ENCODE data around the gene TMEM214. TPM values are rescaled to one million over a fixed set of nuclear protein-coding genes. Genes with fewer than 3 reads are reported as not detected.

TMEM214 gene
- total and polyA plus RNA-seq, 8 donors: 17.1 to 206 (median 35.6) TPM

DNA sequence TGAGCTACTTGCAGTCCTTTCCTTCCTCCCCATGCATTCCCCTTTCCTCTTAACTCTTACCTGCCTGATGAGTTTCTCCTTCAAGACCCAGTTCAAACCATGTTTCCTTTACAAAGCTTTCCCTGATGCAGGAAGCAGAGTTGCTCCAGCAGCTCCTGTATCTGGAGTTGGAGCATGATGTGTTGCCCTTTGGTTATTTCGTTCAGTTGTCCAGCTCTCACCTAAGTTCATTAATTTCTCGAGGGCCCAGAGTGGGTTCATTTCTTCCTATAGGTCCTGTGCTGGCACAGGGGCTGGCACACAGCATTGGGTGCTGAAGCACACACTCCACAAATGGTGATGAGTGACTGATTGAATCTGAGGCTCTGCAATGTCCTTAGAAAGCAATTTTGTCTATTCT is 23.0 kb upstream of the TMEM214 start:
- H3K36me3 ChIP-seq: no peaks in the 10 kb centered on the region
- WGBS, 5 donors: 32 to 69% (median 39%) methylated on average over 2 of the region's 2 CpGs
- H3K27me3 ChIP-seq: no peaks in the 10 kb centered on the region
- no peak overlapping the region for H3K4me3 ChIP-seq
- H3K27ac ChIP-seq: no peak overlapping the region
- H3K9me3 ChIP-seq: no peaks in the 10 kb centered on the region
- TF ChIP-seq, protein P1, sequence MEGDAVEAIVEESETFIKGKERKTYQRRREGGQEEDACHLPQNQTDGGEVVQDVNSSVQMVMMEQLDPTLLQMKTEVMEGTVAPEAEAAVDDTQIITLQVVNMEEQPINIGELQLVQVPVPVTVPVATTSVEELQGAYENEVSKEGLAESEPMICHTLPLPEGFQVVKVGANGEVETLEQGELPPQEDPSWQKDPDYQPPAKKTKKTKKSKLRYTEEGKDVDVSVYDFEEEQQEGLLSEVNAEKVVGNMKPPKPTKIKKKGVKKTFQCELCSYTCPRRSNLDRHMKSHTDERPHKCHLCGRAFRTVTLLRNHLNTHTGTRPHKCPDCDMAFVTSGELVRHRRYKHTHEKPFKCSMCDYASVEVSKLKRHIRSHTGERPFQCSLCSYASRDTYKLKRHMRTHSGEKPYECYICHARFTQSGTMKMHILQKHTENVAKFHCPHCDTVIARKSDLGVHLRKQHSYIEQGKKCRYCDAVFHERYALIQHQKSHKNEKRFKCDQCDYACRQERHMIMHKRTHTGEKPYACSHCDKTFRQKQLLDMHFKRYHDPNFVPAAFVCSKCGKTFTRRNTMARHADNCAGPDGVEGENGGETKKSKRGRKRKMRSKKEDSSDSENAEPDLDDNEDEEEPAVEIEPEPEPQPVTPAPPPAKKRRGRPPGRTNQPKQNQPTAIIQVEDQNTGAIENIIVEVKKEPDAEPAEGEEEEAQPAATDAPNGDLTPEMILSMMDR (IDR thresholded peaks at IDR 0.05): no peak
- TF ChIP-seq EP300 (IDR thresholded peaks at IDR 0.05): no peak
- TF ChIP-seq POLR2A (IDR thresholded peaks at IDR 0.05): no peak
- DNase-seq: no peak
- intact Hi-C loops (cut with DNase I; ENCODE audit: low total_unique reads): no loop called here
- peaks cover 4 to 22% (median 13%) of the 10 kb centered on the region in 4 donors for H3K4me1 ChIP-seq

DNA sequence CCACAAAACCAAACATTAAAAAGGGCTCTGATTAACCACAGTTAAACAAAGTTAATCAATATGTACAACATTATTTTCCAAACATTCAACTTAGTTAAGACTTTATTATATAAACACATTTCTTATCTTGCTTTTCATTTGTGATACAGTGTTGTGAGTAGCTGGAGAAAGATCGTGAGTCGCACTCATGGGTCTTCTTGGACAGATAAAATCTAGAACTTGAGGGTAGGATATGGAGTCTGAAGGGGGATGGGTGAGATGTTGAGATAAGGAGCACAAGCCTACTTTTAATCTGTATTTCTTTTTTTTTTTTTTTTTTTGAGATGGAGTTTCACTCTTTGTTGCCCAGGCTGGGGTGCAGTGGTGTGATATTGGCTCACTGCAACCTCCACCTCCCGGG is 22.6 kb upstream of the TMEM214 start:
- no peak overlapping the region for H3K27ac ChIP-seq
- 36 to 60% (median 51%) methylated on average over 3 of the region's 3 CpGs for whole genome bisulfite sequencing, 5 donors
- peaks cover 4 to 26% (median 15%) of the 10 kb centered on the region in 4 donors for H3K4me1 ChIP-seq
- no peaks in the 10 kb centered on the region for H3K9me3 ChIP-seq
- DNase-seq: no peak
- H3K36me3 ChIP-seq: no peaks in the 10 kb centered on the region
- no peaks in the 10 kb centered on the region for H3K27me3 ChIP-seq
- no peak overlapping the region for H3K4me3 ChIP-seq
- intact Hi-C loops (cut with DNase I; ENCODE audit: low total_unique reads): no loop called here
- TF ChIP-seq, protein P1 (IDR thresholded peaks at IDR 0.05): no peak

- H3K27me3 ChIP-seq: no peaks in the 10 kb centered on the region
- no peak for DNase-seq
- 93 to 98% (median 97%) methylated on average over 4 of the region's 4 CpGs for WGBS, 5 donors
- intact Hi-C loops (cut with DNase I; ENCODE audit: low total_unique reads): no loop called here
- H3K4me1 ChIP-seq: peaks cover 0 to 44% (median 25%) of the 10 kb centered on the region in 4 donors
- TF ChIP-seq POLR2AphosphoS5 (IDR thresholded peaks at IDR 0.05): no peak
- TF ChIP-seq, protein P1 (IDR thresholded peaks at IDR 0.05): no peak
- TF ChIP-seq EP300 (IDR thresholded peaks at IDR 0.05): no peak
- TF ChIP-seq POLR2A (IDR thresholded peaks at IDR 0.05): no peak
- H3K36me3 ChIP-seq: no peaks in the 10 kb centered on the region
- H3K9me3 ChIP-seq: no peaks in the 10 kb centered on the region
- H3K4me3 ChIP-seq: no peak overlapping the region
- no peak overlapping the region for H3K27ac ChIP-seq
These were observed 19.0 kb upstream of the TMEM214 start for GRCh38 chr2:27013738-27014137.

DNA sequence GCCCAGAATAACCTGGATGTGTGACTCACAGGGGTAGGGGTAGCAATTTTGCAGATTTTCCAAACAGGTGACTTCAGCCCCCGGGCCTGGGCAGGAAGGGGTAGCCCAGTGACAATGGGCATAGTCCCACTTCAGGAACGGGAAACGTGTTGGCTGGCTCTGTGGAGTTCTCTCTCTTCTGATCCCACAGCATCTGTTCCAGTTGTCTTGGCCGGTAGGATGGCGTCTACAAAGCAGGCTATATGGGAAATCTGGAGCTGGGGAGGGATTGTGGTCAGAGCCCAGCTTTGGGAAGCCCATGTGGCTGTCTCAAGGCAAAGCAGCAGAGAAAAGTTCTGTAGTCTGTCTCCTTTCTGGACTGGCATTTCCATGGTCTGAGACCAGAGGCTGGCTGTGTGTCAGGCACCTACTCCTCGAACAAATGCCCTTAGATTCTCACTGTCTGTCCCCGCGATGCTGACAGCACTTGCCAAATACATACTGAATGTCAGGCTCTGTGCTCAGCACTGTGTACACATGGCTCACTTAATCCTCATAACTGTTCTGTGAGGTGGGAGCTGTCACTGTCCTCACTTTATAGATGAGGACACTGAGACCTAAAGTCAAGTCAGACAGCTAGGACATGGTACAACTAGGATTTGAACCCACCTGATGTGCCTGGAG is 17.9 kb upstream of the TMEM214 start:
- Histone ChIP-seq H3K4me1 (peaks cover 0 to 44% (median 23%) of the 10 kb centered on the region in 4 donors), H3K4me3 (no peak overlapping the region), H3K9me3 (no peaks in the 10 kb centered on the region), H3K27ac (peak overlapping the region in 2 of 5 donors; percentile 22 to 26), H3K36me3 (no peaks in the 10 kb centered on the region), H3K27me3 (no peaks in the 10 kb centered on the region)
- intact Hi-C loops (cut with DNase I; ENCODE audit: low total_unique reads): loop anchor here (5.0 kb wide), 1 partner anchor 48 kb away; no protein-coding TSS in a partner anchor
- WGBS, 5 donors: 86 to 92% (median 88%) methylated on average over 8 of the region's 8 CpGs
- TF ChIP-seq EP300 (IDR thresholded peaks at IDR 0.05) (no peak), POLR2A (IDR thresholded peaks at IDR 0.05) (no peak), POLR2AphosphoS5 (IDR thresholded peaks at IDR 0.05) (no peak)
- TF ChIP-seq, protein P1 (IDR thresholded peaks at IDR 0.05): no peak
- no peak for DNase-seq

Data from stomach (tissue), 9 donors.